NCI-H774 (cell line): ENCODE data around the gene SASS6.

ENCODE experiments used
- DNase-seq: peaks from one replicate; lab custom pipeline; 2025; lab: John Stamatoyannopoulos, UW

The SASS6 gene

GRCh38 chr1:100109554-100110066, 23.1 kb downstream of the SASS6 start:
- DNase-seq: no peak

- DNase-seq: no peak
Observed at GRCh38 chr1:100107696-100108095, 25.0 kb downstream of the SASS6 start.

GRCh38 chr1:100101564-100101963, 31.2 kb downstream of the SASS6 start:
- DNase-seq: no peak

- DNase-seq: no peak
Observed at GRCh38 chr1:100100202-100100601, 32.5 kb downstream of the SASS6 start.

- no peak for DNase-seq
Observed at GRCh38 chr1:100090471-100090870, 42.3 kb downstream of the SASS6 start.

- DNase-seq: no peak
Observed at GRCh38 chr1:100089082-100089481, 43.6 kb downstream of the SASS6 start.

GRCh38 chr1:100087396-100087795, 45.3 kb downstream of the SASS6 start:
- no peak for DNase-seq

GRCh38 chr1:100080331-100080730, 52.4 kb downstream of the SASS6 start:
- no peak for DNase-seq

GRCh38 chr1:100077531-100077930, 55.2 kb downstream of the SASS6 start:
- DNase-seq: no peak

- DNase-seq: no peak
Observed at GRCh38 chr1:100076744-100077143, 56.0 kb downstream of the SASS6 start.

- DNase-seq: no peak
Observed at GRCh38 chr1:100076319-100076718, 56.4 kb downstream of the SASS6 start.

- no peak for DNase-seq
Observed at GRCh38 chr1:100075773-100076172, 57.0 kb downstream of the SASS6 start.

- no peak for DNase-seq
Observed at GRCh38 chr1:100074604-100075395, 57.9 kb downstream of the SASS6 start.

GRCh38 chr1:100073531-100073930, 59.2 kb downstream of the SASS6 start:
- DNase-seq: no peak

- no peak for DNase-seq
Observed at GRCh38 chr1:100070201-100070939, 62.4 kb downstream of the SASS6 start.

- DNase-seq: peak; percentile 51
Observed at GRCh38 chr1:100065969-100066227, 66.8 kb downstream of the SASS6 start.

- DNase-seq: no peak
Observed at GRCh38 chr1:100065183-100065968, 67.4 kb downstream of the SASS6 start.

- no peak for DNase-seq
Observed at GRCh38 chr1:100061681-100062080, 71.0 kb downstream of the SASS6 start.

- no peak for DNase-seq
Observed at GRCh38 chr1:100053727-100054126, 79.0 kb downstream of the SASS6 start.

GRCh38 chr1:100053119-100053518, 79.6 kb downstream of the SASS6 start:
- no peak for DNase-seq

GRCh38 chr1:100051893-100052292, 80.8 kb downstream of the SASS6 start:
- no peak for DNase-seq

- DNase-seq: no peak
Observed at GRCh38 chr1:100051401-100051800, 81.3 kb downstream of the SASS6 start.

- DNase-seq: no peak
Observed at GRCh38 chr1:100050139-100050538, 82.6 kb downstream of the SASS6 start.
